ENCODE measurements around the gene ALK. TPM values are rescaled to one million over a fixed set of nuclear protein-coding genes. Genes with fewer than 3 reads are reported as not detected.

ALK gene
- total RNA-seq, 6 donors from 2014 or later: 0.17 to 2.1 (median 0.35) TPM

DNA sequence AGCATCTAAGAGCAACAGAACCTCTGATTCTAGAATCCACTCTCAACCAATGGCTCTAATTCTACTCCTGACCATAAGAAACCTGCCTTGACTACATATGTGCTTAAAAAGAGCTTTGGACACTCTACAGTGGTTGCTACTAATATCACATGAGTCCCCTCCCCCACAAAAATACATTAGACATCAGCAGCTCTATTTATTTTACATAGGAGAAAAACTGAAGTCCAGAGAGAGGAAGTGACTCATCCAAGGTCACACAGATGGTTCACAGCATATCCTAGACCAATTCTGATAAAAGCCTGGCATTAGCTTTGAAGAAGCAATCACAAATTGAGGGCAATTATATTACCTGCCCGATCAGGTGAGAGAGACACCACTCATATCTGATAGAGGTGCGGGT, 49.8 kb downstream of the ALK start:
- no peaks in the 10 kb centered on the region for H3K9me3 ChIP-seq
- H3K4me3 ChIP-seq: no peak overlapping the region
- no peaks in the 10 kb centered on the region for H3K36me3 ChIP-seq
- H3K27ac ChIP-seq: no peak overlapping the region
- H3K27me3 ChIP-seq: no peaks in the 10 kb centered on the region
- no peak for ATAC-seq (ENCODE audit: low FRiP score in 2 of 2)
- H3K4me1 ChIP-seq: no peaks in the 10 kb centered on the region
- WGBS, 2 donors: 88 to 96% methylated on average over 2 of the region's 2 CpGs
- TF ChIP-seq CTCF (IDR thresholded peaks at IDR 0.05): no peak
- no peak for TF ChIP-seq POLR2AphosphoS5 (IDR thresholded peaks at IDR 0.05)
- TF ChIP-seq EP300 (IDR thresholded peaks at IDR 0.05): no peak
- TF ChIP-seq POLR2A (IDR thresholded peaks at IDR 0.05): no peak
- DNase-seq: no peak

DNA sequence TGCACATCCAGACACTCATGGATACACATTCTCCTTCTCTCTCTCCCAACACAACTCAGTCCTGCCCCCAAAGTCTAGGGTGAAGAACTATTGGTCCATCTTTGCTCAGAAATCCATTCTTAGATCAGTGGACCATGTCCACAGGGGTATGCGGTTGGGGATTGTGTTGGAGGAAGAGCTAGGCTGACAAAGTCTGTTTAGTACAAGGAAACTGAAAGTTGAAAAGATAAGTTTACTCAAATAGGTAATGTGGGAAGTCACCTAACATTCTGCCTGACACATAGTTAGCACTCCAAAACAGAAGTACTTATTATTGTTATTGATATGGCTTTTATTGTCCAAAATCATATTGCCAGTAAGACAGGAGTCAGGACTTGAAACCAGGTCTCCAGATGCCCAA, 55.9 kb downstream of the ALK start:
- no peaks in the 10 kb centered on the region for H3K4me1 ChIP-seq
- DNase-seq (no peak), ATAC-seq (ENCODE audit: low FRiP score in 2 of 2) (no peak)
- H3K27ac ChIP-seq: no peak overlapping the region
- H3K36me3 ChIP-seq: no peaks in the 10 kb centered on the region
- no peaks in the 10 kb centered on the region for H3K27me3 ChIP-seq
- H3K4me3 ChIP-seq: no peak overlapping the region
- no peak for TF ChIP-seq EP300 (IDR thresholded peaks at IDR 0.05)
- no peak for TF ChIP-seq CTCF (IDR thresholded peaks at IDR 0.05)
- no peak for TF ChIP-seq POLR2AphosphoS5 (IDR thresholded peaks at IDR 0.05)
- no peak for TF ChIP-seq POLR2A (IDR thresholded peaks at IDR 0.05)
- H3K9me3 ChIP-seq: no peaks in the 10 kb centered on the region
- WGBS, 2 donors: 83 to 100% methylated on average over 1 of the region's 1 CpG

DNA sequence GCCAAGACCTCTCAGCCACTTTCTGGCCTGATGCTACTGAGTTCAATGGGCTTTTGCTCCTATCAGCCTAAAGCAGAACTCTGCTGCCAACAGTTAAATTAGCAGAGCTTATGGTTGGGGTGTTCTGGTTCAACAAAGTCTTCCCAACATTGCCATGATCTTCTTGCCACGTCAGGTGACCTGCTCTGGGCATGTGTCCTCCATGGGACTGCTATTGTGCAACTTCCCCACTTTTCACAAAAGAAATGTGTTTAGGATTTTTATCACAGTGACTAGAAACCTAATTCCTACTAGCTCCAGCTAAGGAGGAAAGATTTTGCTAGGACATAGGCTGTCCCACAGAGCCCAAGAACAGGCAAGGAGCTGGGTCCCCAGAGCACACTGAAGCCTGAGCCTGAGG, 56.4 kb downstream of the ALK start:
- 0% methylated on average over 1 of the region's 1 CpG; no CpG with 5 or more reads in 1 of the 2 donors for WGBS, 2 donors

DNA sequence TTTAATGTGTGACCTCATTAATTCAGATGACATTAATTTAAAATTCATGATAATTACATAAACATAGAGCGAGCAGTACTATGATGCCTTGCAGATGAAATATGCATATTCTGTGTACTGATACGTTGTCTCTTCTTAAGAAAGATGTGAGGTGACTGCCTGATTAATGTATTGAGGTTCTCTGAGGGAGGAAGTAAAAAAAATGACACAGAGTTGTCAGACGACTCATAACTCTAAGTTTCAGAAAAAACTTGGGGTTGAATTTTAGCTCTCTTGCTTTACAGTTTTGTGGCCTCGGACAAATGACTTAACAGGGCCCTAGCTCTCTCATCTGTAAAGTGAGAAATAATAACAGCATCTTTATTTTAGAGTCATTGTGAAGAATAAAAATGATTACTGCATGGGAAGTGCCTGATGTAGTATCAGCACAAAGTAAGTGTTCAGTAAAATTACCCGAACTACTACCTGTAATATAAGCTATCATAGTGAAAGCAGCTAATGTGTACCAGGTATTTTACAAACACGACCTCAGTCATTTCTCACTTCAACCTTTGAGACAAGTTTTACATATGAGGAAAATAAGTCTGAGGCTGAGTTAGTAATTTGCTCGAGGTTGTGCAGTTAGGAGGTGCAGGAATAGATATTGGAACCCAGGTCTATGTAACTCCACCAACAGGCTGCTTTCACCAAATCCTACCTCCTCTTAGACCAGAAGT, 65.3 kb downstream of the ALK start:
- Histone ChIP-seq H3K36me3 (no peaks in the 10 kb centered on the region), H3K9me3 (peaks cover 0 to 5% (median 2%) of the 10 kb centered on the region in 4 donors), H3K4me3 (no peak overlapping the region), H3K27me3 (no peaks in the 10 kb centered on the region), H3K4me1 (no peaks in the 10 kb centered on the region), H3K27ac (no peak overlapping the region)
- WGBS, 2 donors: 78 to 83% methylated on average over 7 of the region's 7 CpGs
- no peak for TF ChIP-seq CTCF (IDR thresholded peaks at IDR 0.05)
- no peak for TF ChIP-seq POLR2AphosphoS5 (IDR thresholded peaks at IDR 0.05)
- TF ChIP-seq POLR2A (IDR thresholded peaks at IDR 0.05): no peak
- no peak for TF ChIP-seq EP300 (IDR thresholded peaks at IDR 0.05)
- ATAC-seq (ENCODE audit: low FRiP score in 2 of 2) (no peak), DNase-seq (no peak)

More for the DNA sequence above, 56.4 kb downstream of the ALK start:
- Histone ChIP-seq H3K27me3 (no peaks in the 10 kb centered on the region), H3K4me3 (no peak overlapping the region), H3K9me3 (no peaks in the 10 kb centered on the region), H3K36me3 (no peaks in the 10 kb centered on the region), H3K4me1 (no peaks in the 10 kb centered on the region), H3K27ac (no peak overlapping the region)
- TF ChIP-seq POLR2A (IDR thresholded peaks at IDR 0.05): no peak
- no peak for TF ChIP-seq CTCF (IDR thresholded peaks at IDR 0.05)
- no peak for TF ChIP-seq EP300 (IDR thresholded peaks at IDR 0.05)
- TF ChIP-seq POLR2AphosphoS5 (IDR thresholded peaks at IDR 0.05): no peak
- ATAC-seq (ENCODE audit: low FRiP score in 2 of 2): peak in 1 of 2 donors; percentile 62
- DNase-seq: no peak

DNA sequence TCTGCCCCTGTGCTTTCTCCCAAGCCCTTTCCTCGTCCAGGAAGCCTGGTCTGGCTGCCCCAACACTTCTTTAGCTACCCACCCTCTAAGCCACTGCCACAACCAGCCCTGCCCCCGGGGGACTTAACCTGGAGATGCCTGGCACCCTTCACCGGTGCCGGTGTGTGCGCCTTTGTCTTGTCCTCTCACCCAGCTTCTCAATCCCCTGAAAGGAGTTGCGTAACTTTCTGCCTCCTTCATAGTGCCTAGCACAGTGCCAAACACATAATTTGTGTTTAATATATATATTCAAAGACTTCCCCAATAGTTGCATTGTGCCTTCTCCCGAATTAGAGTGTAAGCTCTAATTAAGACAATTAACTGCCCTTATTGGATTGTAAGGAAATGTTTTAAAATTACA, 70.6 kb downstream of the ALK start:
- no peak for ATAC-seq (ENCODE audit: low FRiP score in 2 of 2)
- TF ChIP-seq CTCF (IDR thresholded peaks at IDR 0.05) (no peak), EP300 (IDR thresholded peaks at IDR 0.05) (no peak), POLR2AphosphoS5 (IDR thresholded peaks at IDR 0.05) (no peak), POLR2A (IDR thresholded peaks at IDR 0.05) (no peak)
- Histone ChIP-seq H3K36me3 (no peaks in the 10 kb centered on the region), H3K4me1 (no peaks in the 10 kb centered on the region), H3K27me3 (no peaks in the 10 kb centered on the region), H3K4me3 (no peak overlapping the region), H3K9me3 (peaks cover 0 to 5% (median 2%) of the 10 kb centered on the region in 4 donors), H3K27ac (no peak overlapping the region)
- 85 to 92% methylated on average over 7 of the region's 7 CpGs for WGBS, 2 donors
- peak in 1 of 2 donors; percentile 13 for DNase-seq
